Lung (tissue), 12 donors: ENCODE data around the gene XXYLT1. TPM values are rescaled to one million over a fixed set of nuclear protein-coding genes. Genes with fewer than 3 reads are reported as not detected.

Experiments
- ATAC-seq: fragments of 200-7000 bp; cut with Tn5 transposase; one replicate; pipeline ENCODE4 v1.9.1; 2020; ENCODE audit warnings: moderate number of reproducible peaks; ENCODE audit not compliant: insufficient read depth, low FRiP score
- DNase-seq, 3 donors: peaks; one replicate each; pipeline ENCODE4 v3.0.0-alpha.2; 2013 to 2017
- H3K27ac ChIP-seq, 2 donors: one replicate each; pipeline ENCODE4 v1.5.1; 2013; ENCODE audit warnings: mild to moderate bottlenecking in 2 of 2, moderate library complexity in 2 of 2, control low read depth in 1 of 2, inconsistent platforms in 1 of 2, low read depth in 1 of 2, low read length in 1 of 2
- H3K27me3 ChIP-seq, 3 donors: one replicate each; pipeline ENCODE4 v1.5.1; 2013; ENCODE audit warnings: low read length in 2 of 3; ENCODE audit not compliant: control insufficient read depth in 3 of 3, insufficient read depth in 3 of 3
- H3K36me3 ChIP-seq, 4 donors: one replicate each; pipeline ENCODE4 v1.5.1; 2013; ENCODE audit warnings: low read length in 4 of 4, mild to moderate bottlenecking in 1 of 4, moderate library complexity in 1 of 4; ENCODE audit not compliant: control insufficient read depth in 4 of 4, insufficient read depth in 4 of 4
- H3K4me1 ChIP-seq, 5 donors: one replicate each; pipeline ENCODE4 v1.5.1; 2013; ENCODE audit warnings: low read length in 5 of 5, mild to moderate bottlenecking in 2 of 5, moderate library complexity in 1 of 5; ENCODE audit not compliant: control insufficient read depth in 5 of 5, insufficient read depth in 5 of 5
- H3K4me3 ChIP-seq: one replicate; pipeline ENCODE4 v1.5.1; 2013; ENCODE audit warnings: mild to moderate bottlenecking, control low read depth, moderate library complexity
- H3K9ac ChIP-seq, 2 donors: one replicate each; pipeline ENCODE4 v1.5.1; 2013; ENCODE audit warnings: low read length in 2 of 2, control low read depth in 1 of 2; ENCODE audit not compliant: insufficient read depth in 1 of 2
- H3K9me3 ChIP-seq, 4 donors: one replicate each; pipeline ENCODE4 v1.5.1; 2013; ENCODE audit warnings: low read length in 3 of 4, mild to moderate bottlenecking in 1 of 4, moderate library complexity in 1 of 4; ENCODE audit not compliant: control insufficient read depth in 4 of 4, insufficient read depth in 3 of 4
- CTCF ChIP-seq: IDR thresholded peaks from 2 replicates; pipeline ENCODE4 v1.5.1; 2012; ENCODE audit warnings: mild to moderate bottlenecking; ENCODE audit errors: control extremely low read depth, extremely low read depth
- WGBS, 2 donors: extraction: QIAGEN DNeasy Blood & Tissue Kit; methylation state at CpG; one replicate each; pipeline ENCODE4 v1.1.7; 2013; 5-methylcytosine and 5-hydroxymethylcytosine counted together
- polyA plus RNA-seq, 2 donors: library from polyadenylated mRNA; stranded (reverse); fragments of 200-250 nt; gene quantifications; one replicate each; pipeline ENCODE4 v1.2.1, GENCODE V29; 2013
- total RNA-seq, 2 donors: library from RNA; depleted of rRNA in 1 of 2; stranded (reverse); fragments of >200 nt in 1 of 2; gene quantifications; one replicate each; pipeline ENCODE4 v1.2.1, GENCODE V29; 2014 to 2021
- donor health status: control.
- donor health status: control.
- donor health status: Bipolar disorder and iron deficiency.
- donor health status: healthy.
- donor health status: DM: yes; HTN: yes; CAD: no.

XXYLT1 gene
- total and polyA plus RNA-seq, 4 donors, result 4.7 to 15.4 (median 11.4) TPM

GRCh38 chr3:195162033-195162669, 108.8 kb downstream of the XXYLT1 start:
- WGBS, 2 donors, result 16 to 29% methylated on average over 15 of the region's 15 CpGs
- no peaks in the 10 kb centered on the region for H3K9me3 ChIP-seq
- H3K4me3 ChIP-seq, result no peak overlapping the region
- no peaks in the 10 kb centered on the region for H3K27me3 ChIP-seq
- no peak for TF ChIP-seq CTCF
- H3K4me1 ChIP-seq, result peaks cover 2 to 34% (median 14%) of the 10 kb centered on the region in 5 donors
- peak; percentile 63 to 82 (median 73) for DNase-seq
- H3K36me3 ChIP-seq, result no peaks in the 10 kb centered on the region
- peak overlapping the region in 1 of 2 donors; percentile 52 for H3K27ac ChIP-seq
- no peak for ATAC-seq
- no peak overlapping the region for H3K9ac ChIP-seq

- TF ChIP-seq CTCF, result no peak
- Histone ChIP-seq H3K27ac (peak overlapping the region in 1 of 2 donors; percentile 66), H3K4me1 (peaks cover 2 to 40% (median 16%) of the 10 kb centered on the region in 5 donors), H3K36me3 (no peaks in the 10 kb centered on the region), H3K9me3 (no peaks in the 10 kb centered on the region), H3K4me3 (no peak overlapping the region), H3K9ac (no peak overlapping the region), H3K27me3 (no peaks in the 10 kb centered on the region)
- 81 to 89% methylated on average over 11 of the region's 11 CpGs for WGBS, 2 donors
- ATAC-seq, result no peak
- no peak for DNase-seq
Measured at GRCh38 chr3:195160908-195161434, 110.0 kb downstream of the XXYLT1 start.

- Histone ChIP-seq H3K9me3 (no peaks in the 10 kb centered on the region), H3K36me3 (no peaks in the 10 kb centered on the region), H3K27ac (peak overlapping the region in 1 of 2 donors; percentile 66), H3K4me1 (peaks cover 2 to 46% (median 20%) of the 10 kb centered on the region in 5 donors), H3K9ac (no peak overlapping the region), H3K4me3 (no peak overlapping the region), H3K27me3 (no peaks in the 10 kb centered on the region)
- ATAC-seq (peak; percentile 48), DNase-seq (peak; percentile 59 to 87 (median 78))
- no peak for TF ChIP-seq CTCF
- 62 to 68% methylated on average over 14 of the region's 14 CpGs for WGBS, 2 donors
Measured at GRCh38 chr3:195160257-195160898, 110.6 kb downstream of the XXYLT1 start.
